RWPE1 (cell line): ENCODE measurements around the gene ASIC1.

Experiments
- CTCF ChIA-PET: fragments of 350-600 bp; sonication (Branson Sonifier 250); formaldehyde crosslinking; extraction: SDS; loops from one replicate; lab custom pipeline; 2021; lab: Yijun Ruan, JAX
- POLR2A ChIA-PET: fragments of 400-600 bp; formaldehyde crosslinking; extraction: SDS; loops from one replicate; lab custom pipeline; 2020; ENCODE audit warnings: antibody characterized with exemption; ENCODE audit not compliant: low non-redundant PET; lab: Yijun Ruan, JAX
- DNase-seq: peaks from one replicate; pipeline ENCODE4 v3.0.0; 2012; ENCODE audit warnings: low spot score
- H3K27ac ChIP-seq: fragments of 450-650 bp; 2 replicates; pipeline ENCODE4 v1.5.1; 2017
- CTCF ChIP-seq: fragments of 450-650 bp; conservative IDR thresholded peaks from 2 replicates; pipeline ENCODE4 v1.5.1; 2017; ENCODE audit warnings: low read depth, mild to moderate bottlenecking

The ASIC1 gene

GRCh38 chr12:50087995-50088394, 30.6 kb downstream of the ASIC1 start:
- DNase-seq = peak; percentile 55

GRCh38 chr12:50088577-50089335, 31.4 kb downstream of the ASIC1 start:
- H3K27ac ChIP-seq = no peak overlapping the region
- peak; percentile 89 for TF ChIP-seq CTCF
- ChIA-PET CTCF (interaction anchor here (0.6 to 1.3 kb wide), 8 partner anchors 8 to 108 kb away, joined by 3 to 5 read pairs (median 4); no protein-coding TSS in a partner anchor), POLR2A (no interaction called here)
- peak; percentile 47 for DNase-seq

More at GRCh38 chr12:50087995-50088394, 30.6 kb downstream of the ASIC1 start:
- ChIA-PET CTCF (interaction anchor here (0.6 to 1.3 kb wide), 8 partner anchors 9 to 107 kb away, joined by 3 to 5 read pairs (median 4); no protein-coding TSS in a partner anchor), POLR2A (no interaction called here)
- peak overlapping the region; percentile 85 for H3K27ac ChIP-seq
- no peak for TF ChIP-seq CTCF

- no peak overlapping the region for H3K27ac ChIP-seq
- POLR2A ChIA-PET = no interaction called here
- CTCF ChIA-PET = interaction anchor here (0.6 to 3.7 kb wide), 4 partner anchors 22 to 219 kb away, joined by 3 to 18 read pairs (median 4); partner anchors contain the start of gene COX14
- no peak for DNase-seq
- no peak for TF ChIP-seq CTCF
These were observed 32.3 kb downstream of the ASIC1 start for GRCh38 chr12:50089730-50090129.

- no peak for DNase-seq
- POLR2A ChIA-PET = no interaction called here
- CTCF ChIA-PET = interaction anchor here (0.7 to 3.7 kb wide), 2 partner anchors 21 to 312 kb away, joined by 4 to 18 read pairs; partner anchors contain the start of gene COX14
- no peak for TF ChIP-seq CTCF
- no peak overlapping the region for H3K27ac ChIP-seq
These were observed 33.0 kb downstream of the ASIC1 start for GRCh38 chr12:50090391-50090790.

- peak overlapping the region; percentile 31; the same call in 1 of the 2 replicates for H3K27ac ChIP-seq
- TF ChIP-seq CTCF = no peak
- CTCF ChIA-PET = interaction anchor here (0.6 to 1.0 kb wide), 3 partner anchors 10 to 82 kb away, joined by 3 to 4 read pairs (median 4); no protein-coding TSS in a partner anchor
- no peak for DNase-seq
- POLR2A ChIA-PET = no interaction called here
These were observed 40.6 kb downstream of the ASIC1 start for GRCh38 chr12:50097952-50098351.

- ChIA-PET POLR2A (no interaction called here), CTCF (interaction anchor here (5.0 kb wide), 1 partner anchor 12 kb away, joined by 27 read pairs; the partner anchor contains the start of gene COX14)
- TF ChIP-seq CTCF = no peak
- DNase-seq = no peak
- peak overlapping the region; percentile 70 for H3K27ac ChIP-seq
These were observed 42.1 kb downstream of the ASIC1 start for GRCh38 chr12:50099302-50100008.
